Stimulated activated naive CD8-positive, alpha-beta T cell treated with anti-CD3 and anti-CD28 coated beads, Interleukin-15, amount 100 ng/mL, for 72 hours (primary cell): ENCODE data around the gene COMMD10.

Source experiments
- ATAC-seq: fragments of 150-1000 bp; cut with Tn5 transposase; 2 replicates; pipeline ENCODE4 v1.10.0; 2021; ENCODE audit warnings: mild to moderate bottlenecking, moderate library complexity
- DNase-seq, 2 donors: peaks; one replicate each; pipeline ENCODE4 v3.0.0; 2021 to 2022
- H3K27ac Mint-ChIP-seq, 2 donors: one replicate each; pipeline ENCODE4 v1.8.0; 2022; ENCODE audit warnings: mild to moderate bottlenecking in 2 of 2, mixed read lengths in 2 of 2, moderate library complexity in 2 of 2
- H3K27me3 Mint-ChIP-seq: one replicate; pipeline ENCODE4 v1.8.0; 2022; ENCODE audit warnings: mixed read lengths
- H3K4me1 Mint-ChIP-seq: one replicate; pipeline ENCODE4 v1.8.0; 2022; ENCODE audit warnings: mild to moderate bottlenecking, mixed read lengths
- H3K4me3 Mint-ChIP-seq, 2 donors: one replicate each; pipeline ENCODE4 v1.8.0; 2022; ENCODE audit warnings: mild to moderate bottlenecking in 2 of 2, mixed read lengths in 2 of 2, moderate library complexity in 1 of 2
- H3K9me3 Mint-ChIP-seq, 2 donors: one replicate each; pipeline ENCODE4 v1.8.0; 2022; ENCODE audit warnings: mixed read lengths in 2 of 2

Gene COMMD10

GRCh38 chr5:116084871-116085715 is at the start of gene COMMD10:
Gene COMMD10, plus strand, starts transcription at chr5:116085025.
- DNase-seq (peak; percentile 78 to 82), ATAC-seq (peak; percentile 97)
- Mint-ChIP-seq H3K9me3 (no peaks in the 10 kb centered on the region), H3K4me1 (peaks cover 65% of the 10 kb centered on the region), H3K27me3 (no peaks in the 10 kb centered on the region), H3K27ac (peak within 1 kb of the TSS; percentile 91 to 95), H3K4me3 (peak within 1 kb of the TSS; percentile 75 to 87)

GRCh38 chr5:116035123-116035522 is 49.7 kb upstream of the COMMD10 start:
- Mint-ChIP-seq H3K27me3 (peaks cover 53% of the 10 kb centered on the region), H3K4me1 (peaks cover 24% of the 10 kb centered on the region), H3K27ac (no peak overlapping the region), H3K9me3 (no peaks in the 10 kb centered on the region), H3K4me3 (no peak overlapping the region)
- ATAC-seq (no peak), DNase-seq (no peak)

GRCh38 chr5:116037236-116037822 is 47.5 kb upstream of the COMMD10 start:
- DNase-seq (no peak), ATAC-seq (peak; percentile 39)
- no peak overlapping the region for H3K4me3 Mint-ChIP-seq

GRCh38 chr5:116038817-116039216 is 46.0 kb upstream of the COMMD10 start:
- Mint-ChIP-seq H3K4me1 (peaks cover 18% of the 10 kb centered on the region), H3K9me3 (no peaks in the 10 kb centered on the region), H3K27ac (no peak overlapping the region), H3K4me3 (no peak overlapping the region), H3K27me3 (peaks cover 56% of the 10 kb centered on the region)
- no peak for ATAC-seq
- DNase-seq = no peak

More at GRCh38 chr5:116037236-116037822, 47.5 kb upstream of the COMMD10 start:
- Mint-ChIP-seq H3K4me1 (peaks cover 24% of the 10 kb centered on the region), H3K27me3 (peaks cover 55% of the 10 kb centered on the region), H3K9me3 (no peaks in the 10 kb centered on the region), H3K27ac (no peak overlapping the region)

GRCh38 chr5:116042375-116042774 is 42.5 kb upstream of the COMMD10 start:
- H3K27me3 Mint-ChIP-seq = peaks cover 35% of the 10 kb centered on the region
- H3K4me3 Mint-ChIP-seq = no peak overlapping the region
- no peak overlapping the region for H3K27ac Mint-ChIP-seq
- no peaks in the 10 kb centered on the region for H3K9me3 Mint-ChIP-seq
- H3K4me1 Mint-ChIP-seq = peaks cover 14% of the 10 kb centered on the region
- ATAC-seq (no peak), DNase-seq (no peak)

- H3K27ac Mint-ChIP-seq = no peak overlapping the region
- ATAC-seq = no peak
Observed at GRCh38 chr5:116044073-116044472, 40.8 kb upstream of the COMMD10 start.

GRCh38 chr5:116045821-116046220 is 39.0 kb upstream of the COMMD10 start:
- no peak overlapping the region for H3K27ac Mint-ChIP-seq

More at GRCh38 chr5:116044073-116044472, 40.8 kb upstream of the COMMD10 start:
- no peak overlapping the region for H3K4me3 Mint-ChIP-seq
- H3K4me1 Mint-ChIP-seq = peaks cover 1% of the 10 kb centered on the region
- DNase-seq = no peak
- H3K9me3 Mint-ChIP-seq = no peaks in the 10 kb centered on the region
- peaks cover 21% of the 10 kb centered on the region for H3K27me3 Mint-ChIP-seq

GRCh38 chr5:116046261-116046660 is 38.6 kb upstream of the COMMD10 start:
- H3K27ac Mint-ChIP-seq = no peak overlapping the region
- H3K27me3 Mint-ChIP-seq = peaks cover 19% of the 10 kb centered on the region
- DNase-seq (no peak), ATAC-seq (no peak)
- H3K4me1 Mint-ChIP-seq = no peaks in the 10 kb centered on the region
- no peak overlapping the region for H3K4me3 Mint-ChIP-seq
- no peaks in the 10 kb centered on the region for H3K9me3 Mint-ChIP-seq

More at GRCh38 chr5:116045821-116046220, 39.0 kb upstream of the COMMD10 start:
- no peak for DNase-seq
- no peak overlapping the region for H3K4me3 Mint-ChIP-seq
- H3K27me3 Mint-ChIP-seq = peaks cover 17% of the 10 kb centered on the region
- ATAC-seq = no peak
- H3K4me1 Mint-ChIP-seq = no peaks in the 10 kb centered on the region
- no peaks in the 10 kb centered on the region for H3K9me3 Mint-ChIP-seq

- ATAC-seq = no peak
- Mint-ChIP-seq H3K9me3 (no peaks in the 10 kb centered on the region), H3K4me1 (no peaks in the 10 kb centered on the region), H3K4me3 (no peak overlapping the region), H3K27ac (no peak overlapping the region), H3K27me3 (peaks cover 15% of the 10 kb centered on the region)
- DNase-seq = no peak
Observed at GRCh38 chr5:116046823-116047222, 38.0 kb upstream of the COMMD10 start.

- ATAC-seq = no peak
- H3K27ac Mint-ChIP-seq = no peak overlapping the region
- no peak overlapping the region for H3K4me3 Mint-ChIP-seq
- DNase-seq = no peak
- H3K27me3 Mint-ChIP-seq = peaks cover 29% of the 10 kb centered on the region
- no peaks in the 10 kb centered on the region for H3K4me1 Mint-ChIP-seq
- H3K9me3 Mint-ChIP-seq = no peaks in the 10 kb centered on the region
Observed at GRCh38 chr5:116058346-116058936, 26.4 kb upstream of the COMMD10 start.

GRCh38 chr5:116062352-116062751 is 22.5 kb upstream of the COMMD10 start:
- no peak overlapping the region for H3K27ac Mint-ChIP-seq
- H3K4me1 Mint-ChIP-seq = no peaks in the 10 kb centered on the region
- DNase-seq = no peak
- H3K4me3 Mint-ChIP-seq = no peak overlapping the region
- ATAC-seq = no peak
- no peaks in the 10 kb centered on the region for H3K9me3 Mint-ChIP-seq
- peaks cover 42% of the 10 kb centered on the region for H3K27me3 Mint-ChIP-seq

GRCh38 chr5:116063950-116064349 is 20.9 kb upstream of the COMMD10 start:
- ATAC-seq (no peak), DNase-seq (no peak)
- Mint-ChIP-seq H3K27ac (no peak overlapping the region), H3K27me3 (peaks cover 31% of the 10 kb centered on the region), H3K9me3 (no peaks in the 10 kb centered on the region), H3K4me1 (no peaks in the 10 kb centered on the region), H3K4me3 (no peak overlapping the region)

- peak; percentile 56 for ATAC-seq
- H3K27me3 Mint-ChIP-seq = peaks cover 47% of the 10 kb centered on the region
Observed at GRCh38 chr5:116068028-116068632, 16.7 kb upstream of the COMMD10 start.

GRCh38 chr5:116071211-116071610 is 13.6 kb upstream of the COMMD10 start:
- no peak for DNase-seq
- no peak overlapping the region for H3K4me3 Mint-ChIP-seq
- peaks cover 35% of the 10 kb centered on the region for H3K27me3 Mint-ChIP-seq
- peaks cover 0 to 9% of the 10 kb centered on the region in 2 donors for H3K9me3 Mint-ChIP-seq
- H3K4me1 Mint-ChIP-seq = peaks cover 14% of the 10 kb centered on the region
- H3K27ac Mint-ChIP-seq = no peak overlapping the region
- no peak for ATAC-seq

More at GRCh38 chr5:116068028-116068632, 16.7 kb upstream of the COMMD10 start:
- Mint-ChIP-seq H3K4me1 (no peaks in the 10 kb centered on the region), H3K9me3 (no peaks in the 10 kb centered on the region), H3K4me3 (no peak overlapping the region), H3K27ac (no peak overlapping the region)
- DNase-seq = no peak

GRCh38 chr5:116075191-116075831 is 9.5 kb upstream of the COMMD10 start:
- ATAC-seq (peak; percentile 51), DNase-seq (peak in 1 of 2 donors; percentile 14)
- Mint-ChIP-seq H3K27ac (peak overlapping the region in 1 of 2 donors; percentile 79), H3K4me3 (peak overlapping the region; percentile 40 to 55), H3K4me1 (peaks cover 26% of the 10 kb centered on the region), H3K27me3 (peaks cover 13% of the 10 kb centered on the region), H3K9me3 (peaks cover 0 to 11% of the 10 kb centered on the region in 2 donors)
